ENCODE measurements around the gene PRR16. TPM values are rescaled to one million over a fixed set of nuclear protein-coding genes. Genes with fewer than 3 reads are reported as not detected.

Gene PRR16
- total RNA-seq, 1 experiment from 2014 or later: 18.9 TPM

- BruUV-seq (replicated peaks): no TSS peak
- no peak for DNase-seq (ENCODE audit: unreplicated experiment)
- Mint-ChIP-seq H3K36me3 (ENCODE audit: insufficient read depth, unreplicated experiment) (no peaks in the 10 kb centered on the region), H3K27ac (ENCODE audit: low read depth, unreplicated experiment) (no peak overlapping the region), H3K27me3 (ENCODE audit: insufficient read depth, unreplicated experiment) (no peaks in the 10 kb centered on the region), H3K4me3 (ENCODE audit: unreplicated experiment) (no peak overlapping the region), H3K9me3 (ENCODE audit: unreplicated experiment) (no peaks in the 10 kb centered on the region), H3K4me1 (ENCODE audit: insufficient read depth, unreplicated experiment) (peaks cover 29% of the 10 kb centered on the region)
- no peak for TF ChIP-seq CTCF (IDR thresholded peaks at IDR 0.05; ENCODE audit: unreplicated experiment)
- POLR2A ChIA-PET: interaction anchor here (0.8 to 1.4 kb wide), 3 partner anchors 16 to 79 kb away, joined by 3 to 4 read pairs (median 3); no protein-coding TSS in a partner anchor
- intact Hi-C loops (cut with micrococcal nuclease): no loop called here
- CTCF ChIA-PET: interaction anchor here (0.6 to 1.2 kb wide), 4 partner anchors 19 to 1561 kb away, joined by 3 read pairs; no protein-coding TSS in a partner anchor
Observed at GRCh38 chr5:120531215-120531614, 67.1 kb downstream of the PRR16 start.

DNA sequence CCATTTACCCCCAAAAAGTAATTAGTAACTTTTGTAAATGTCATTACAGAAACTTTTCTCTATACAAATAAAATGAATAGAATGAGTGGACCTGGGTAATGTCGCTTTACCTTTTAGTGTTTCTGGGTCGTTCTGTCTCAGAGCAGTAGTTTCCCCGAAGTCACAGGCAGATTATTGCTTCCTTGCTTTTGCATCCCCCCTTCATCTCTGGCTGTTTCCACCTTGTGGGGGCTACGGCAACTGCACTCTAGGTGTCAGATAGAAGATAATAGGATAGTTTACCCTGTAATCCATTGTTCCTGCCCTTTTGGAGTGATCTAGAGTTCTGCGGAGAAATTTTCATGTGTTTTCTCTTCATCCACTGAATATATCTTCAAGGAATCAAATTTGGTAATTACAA, 68.7 kb downstream of the PRR16 start:
- no peaks in the 10 kb centered on the region for H3K36me3 Mint-ChIP-seq (ENCODE audit: insufficient read depth, unreplicated experiment)
- H3K27ac Mint-ChIP-seq (ENCODE audit: low read depth, unreplicated experiment): no peak overlapping the region
- H3K9me3 Mint-ChIP-seq (ENCODE audit: unreplicated experiment): no peaks in the 10 kb centered on the region
- no peaks in the 10 kb centered on the region for H3K27me3 Mint-ChIP-seq (ENCODE audit: insufficient read depth, unreplicated experiment)
- no peak for DNase-seq (ENCODE audit: unreplicated experiment)
- H3K4me1 Mint-ChIP-seq (ENCODE audit: insufficient read depth, unreplicated experiment): peaks cover 14% of the 10 kb centered on the region
- no TSS peak for BruUV-seq (replicated peaks)
- intact Hi-C loops (cut with micrococcal nuclease): no loop called here
- no peak overlapping the region for H3K4me3 Mint-ChIP-seq (ENCODE audit: unreplicated experiment)
- ChIA-PET CTCF (interaction anchor here (0.6 to 1.3 kb wide), 2 partner anchors 8 to 10 kb away, joined by 3 read pairs; no protein-coding TSS in a partner anchor), POLR2A (no interaction called here)
- TF ChIP-seq CTCF (IDR thresholded peaks at IDR 0.05; ENCODE audit: unreplicated experiment): no peak

DNA sequence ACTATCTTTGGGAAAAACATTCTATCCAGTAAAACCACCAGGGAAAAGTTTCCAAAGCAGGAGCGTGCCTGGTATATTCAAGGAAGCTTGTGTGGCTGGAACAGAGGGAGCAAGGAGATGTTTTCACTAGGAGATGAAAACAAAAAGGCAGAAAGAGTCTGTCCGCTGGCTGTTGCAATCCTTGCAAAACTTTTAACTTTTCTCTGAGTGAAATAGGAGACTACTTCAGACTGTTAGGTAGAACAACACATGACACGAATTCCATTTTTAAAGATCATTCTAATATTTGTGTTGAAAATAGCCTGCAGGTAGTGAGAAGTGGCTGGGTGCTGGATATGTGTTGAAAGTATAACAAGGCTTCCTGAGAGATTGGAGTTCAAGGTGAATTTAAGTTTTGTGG, 69.5 kb downstream of the PRR16 start:
- ChIA-PET CTCF (interaction anchor here (0.5 to 1.3 kb wide), 3 partner anchors 11 to 78 kb away, joined by 3 read pairs; no protein-coding TSS in a partner anchor), POLR2A (interaction anchor here (0.7 kb wide), 1 partner anchor 1233 kb away, joined by 3 read pairs; no protein-coding TSS in a partner anchor)
- peaks cover 10% of the 10 kb centered on the region for H3K4me1 Mint-ChIP-seq (ENCODE audit: insufficient read depth, unreplicated experiment)
- no peaks in the 10 kb centered on the region for H3K9me3 Mint-ChIP-seq (ENCODE audit: unreplicated experiment)
- no peak for TF ChIP-seq CTCF (IDR thresholded peaks at IDR 0.05; ENCODE audit: unreplicated experiment)
- no peaks in the 10 kb centered on the region for H3K27me3 Mint-ChIP-seq (ENCODE audit: insufficient read depth, unreplicated experiment)
- H3K4me3 Mint-ChIP-seq (ENCODE audit: unreplicated experiment): no peak overlapping the region
- no peak overlapping the region for H3K27ac Mint-ChIP-seq (ENCODE audit: low read depth, unreplicated experiment)
- intact Hi-C loops (cut with micrococcal nuclease): no loop called here
- H3K36me3 Mint-ChIP-seq (ENCODE audit: insufficient read depth, unreplicated experiment): no peaks in the 10 kb centered on the region
- peak; percentile 17 for DNase-seq (ENCODE audit: unreplicated experiment)
- BruUV-seq (replicated peaks): no TSS peak

DNA sequence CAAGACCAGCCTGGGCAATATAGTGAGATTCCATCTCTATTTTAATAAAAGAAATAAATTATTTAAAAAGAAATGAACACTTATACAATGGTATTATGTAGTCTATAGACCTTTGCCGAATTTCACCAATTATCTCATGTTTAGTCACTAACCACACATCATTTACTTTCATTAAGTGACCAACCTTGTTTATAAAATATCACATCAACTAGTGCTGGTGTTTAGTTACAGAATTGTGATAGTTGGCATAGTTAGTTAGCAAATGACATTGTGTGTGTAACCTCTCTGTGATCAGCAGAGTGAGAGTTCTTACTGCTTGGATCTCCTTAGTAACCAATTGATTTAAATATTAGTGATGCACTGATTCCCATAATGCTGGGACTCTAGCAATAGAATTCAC, 71.8 kb downstream of the PRR16 start:
- no peaks in the 10 kb centered on the region for H3K9me3 Mint-ChIP-seq (ENCODE audit: unreplicated experiment)
- ChIA-PET CTCF (no interaction called here), POLR2A (no interaction called here)
- BruUV-seq (replicated peaks): no TSS peak
- H3K4me3 Mint-ChIP-seq (ENCODE audit: unreplicated experiment): no peak overlapping the region
- no peak for DNase-seq (ENCODE audit: unreplicated experiment)
- no peak overlapping the region for H3K27ac Mint-ChIP-seq (ENCODE audit: low read depth, unreplicated experiment)
- no peaks in the 10 kb centered on the region for H3K36me3 Mint-ChIP-seq (ENCODE audit: insufficient read depth, unreplicated experiment)
- peaks cover 27% of the 10 kb centered on the region for H3K4me1 Mint-ChIP-seq (ENCODE audit: insufficient read depth, unreplicated experiment)
- no peak for TF ChIP-seq CTCF (IDR thresholded peaks at IDR 0.05; ENCODE audit: unreplicated experiment)
- intact Hi-C loops (cut with micrococcal nuclease): loop anchor here (5.0 kb wide), 1 partner anchor 81 kb away; no protein-coding TSS in a partner anchor
- H3K27me3 Mint-ChIP-seq (ENCODE audit: insufficient read depth, unreplicated experiment): no peaks in the 10 kb centered on the region

Measured in MCF 10A (cell line).